HEK293T (cell line): ENCODE results near the gene ELP5.

ENCODE experiments used
- BHLHE40 ChIP-seq: fragments of 450-650 bp; IDR thresholded peaks from 2 replicates; pipeline ENCODE4 v1.6.1; 2016; ENCODE audit warnings: mild to moderate bottlenecking, moderate library complexity, borderline replicate concordance
- ELF4 ChIP-seq: fragments of 450-650 bp; IDR thresholded peaks from 2 replicates; pipeline ENCODE4 v1.6.1; 2017; ENCODE audit warnings: antibody characterized with exemption
- FOXA1 ChIP-seq: fragments of 450-650 bp; IDR thresholded peaks from 2 replicates; pipeline ENCODE4 v1.6.1; 2016; ENCODE audit warnings: mild to moderate bottlenecking
- FOXK2 ChIP-seq: fragments of 450-650 bp; IDR thresholded peaks from 2 replicates; pipeline ENCODE4 v1.6.1; 2016; ENCODE audit warnings: mild to moderate bottlenecking
- FOXM1 ChIP-seq: fragments of 450-650 bp; IDR thresholded peaks from 2 replicates; pipeline ENCODE4 v1.6.1; 2017; ENCODE audit warnings: mild to moderate bottlenecking, borderline replicate concordance
- HDGF ChIP-seq: fragments of 450-650 bp; IDR thresholded peaks from 2 replicates; pipeline ENCODE4 v1.6.1; 2017; ENCODE audit warnings: antibody characterized with exemption, borderline replicate concordance
- LEF1 ChIP-seq: fragments of 450-650 bp; IDR thresholded peaks from 2 replicates; pipeline ENCODE4 v1.6.1; 2017; ENCODE audit warnings: mild to moderate bottlenecking, borderline replicate concordance
- NFRKB ChIP-seq: fragments of 450-650 bp; IDR thresholded peaks from 2 replicates; pipeline ENCODE4 v1.6.1; 2016; ENCODE audit warnings: mild to moderate bottlenecking, moderate library complexity
- PKNOX1 ChIP-seq: fragments of 450-650 bp; IDR thresholded peaks from 2 replicates; pipeline ENCODE4 v1.6.1; 2016
- SP1 ChIP-seq: fragments of 450-650 bp; IDR thresholded peaks from 2 replicates; pipeline ENCODE4 v1.6.1; 2017
- SUZ12 ChIP-seq: fragments of 450-650 bp; IDR thresholded peaks from 2 replicates; pipeline ENCODE4 v1.6.1; 2016; ENCODE audit warnings: mild to moderate bottlenecking
- TARDBP ChIP-seq: fragments of 450-650 bp; IDR thresholded peaks from 2 replicates; pipeline ENCODE4 v1.6.1; 2016
- ZNF384 ChIP-seq: fragments of 450-650 bp; IDR thresholded peaks from 2 replicates; pipeline ENCODE4 v1.6.1; 2016

GRCh38 chr17:7249830-7250229, 2.2 kb upstream of the ELP5 start:
- TF ChIP-seq ELF4 (no peak), BHLHE40 (no peak), NFRKB (no peak), HDGF (no peak), ZNF384 (no peak), FOXA1 (no peak), SP1 (no peak), TARDBP (no peak), FOXK2 (no peak), LEF1 (no peak), SUZ12 (no peak), FOXM1 (no peak), PKNOX1 (no peak)
